Lung (tissue), 12 donors: ENCODE results near the gene CEPT1. TPM values are rescaled to one million over a fixed set of nuclear protein-coding genes. Genes with fewer than 3 reads are reported as not detected.

Experiments
- ATAC-seq: fragments of 200-7000 bp; cut with Tn5 transposase; one replicate; pipeline ENCODE4 v1.9.1; 2020; ENCODE audit warnings: moderate number of reproducible peaks; ENCODE audit not compliant: insufficient read depth, low FRiP score
- DNase-seq, 3 donors: peaks; one replicate each; pipeline ENCODE4 v3.0.0-alpha.2; 2013 to 2017
- H3K27ac ChIP-seq, 2 donors: one replicate each; pipeline ENCODE4 v1.5.1; 2013; ENCODE audit warnings: mild to moderate bottlenecking in 2 of 2, moderate library complexity in 2 of 2, control low read depth in 1 of 2, inconsistent platforms in 1 of 2, low read depth in 1 of 2, low read length in 1 of 2
- H3K27me3 ChIP-seq, 3 donors: one replicate each; pipeline ENCODE4 v1.5.1; 2013; ENCODE audit warnings: low read length in 2 of 3; ENCODE audit not compliant: control insufficient read depth in 3 of 3, insufficient read depth in 3 of 3
- H3K36me3 ChIP-seq, 4 donors: one replicate each; pipeline ENCODE4 v1.5.1; 2013; ENCODE audit warnings: low read length in 4 of 4, mild to moderate bottlenecking in 1 of 4, moderate library complexity in 1 of 4; ENCODE audit not compliant: control insufficient read depth in 4 of 4, insufficient read depth in 4 of 4
- H3K4me1 ChIP-seq, 5 donors: one replicate each; pipeline ENCODE4 v1.5.1; 2013; ENCODE audit warnings: low read length in 5 of 5, mild to moderate bottlenecking in 2 of 5, moderate library complexity in 1 of 5; ENCODE audit not compliant: control insufficient read depth in 5 of 5, insufficient read depth in 5 of 5
- H3K4me3 ChIP-seq: one replicate; pipeline ENCODE4 v1.5.1; 2013; ENCODE audit warnings: mild to moderate bottlenecking, control low read depth, moderate library complexity
- H3K9ac ChIP-seq, 2 donors: one replicate each; pipeline ENCODE4 v1.5.1; 2013; ENCODE audit warnings: low read length in 2 of 2, control low read depth in 1 of 2; ENCODE audit not compliant: insufficient read depth in 1 of 2
- H3K9me3 ChIP-seq, 4 donors: one replicate each; pipeline ENCODE4 v1.5.1; 2013; ENCODE audit warnings: low read length in 3 of 4, mild to moderate bottlenecking in 1 of 4, moderate library complexity in 1 of 4; ENCODE audit not compliant: control insufficient read depth in 4 of 4, insufficient read depth in 3 of 4
- CTCF ChIP-seq: IDR thresholded peaks from 2 replicates; pipeline ENCODE4 v1.5.1; 2012; ENCODE audit warnings: mild to moderate bottlenecking; ENCODE audit errors: control extremely low read depth, extremely low read depth
- WGBS, 2 donors: extraction: QIAGEN DNeasy Blood & Tissue Kit; methylation state at CpG; one replicate each; pipeline ENCODE4 v1.1.7; 2013; 5-methylcytosine and 5-hydroxymethylcytosine counted together
- polyA plus RNA-seq, 2 donors: library from polyadenylated mRNA; stranded (reverse); fragments of 200-250 nt; gene quantifications; one replicate each; pipeline ENCODE4 v1.2.1, GENCODE V29; 2013
- total RNA-seq, 2 donors: library from RNA; depleted of rRNA in 1 of 2; stranded (reverse); fragments of >200 nt in 1 of 2; gene quantifications; one replicate each; pipeline ENCODE4 v1.2.1, GENCODE V29; 2014 to 2021
- donor health status: control.
- donor health status: control.
- donor health status: Bipolar disorder and iron deficiency.
- donor health status: healthy.
- donor health status: DM: yes; HTN: yes; CAD: no.

The CEPT1 gene
- total and polyA plus RNA-seq, 4 donors, result 18.6 to 71.2 (median 26.2) TPM

GRCh38 chr1:111225091-111225490, 85.1 kb downstream of the CEPT1 start:
- ATAC-seq (no peak), DNase-seq (no peak)
- Histone ChIP-seq H3K9me3 (no peaks in the 10 kb centered on the region), H3K9ac (no peak overlapping the region), H3K4me1 (peaks cover 0 to 8% (median 0%) of the 10 kb centered on the region in 5 donors), H3K27ac (no peak overlapping the region), H3K27me3 (no peaks in the 10 kb centered on the region), H3K4me3 (no peak overlapping the region), H3K36me3 (no peaks in the 10 kb centered on the region)
- no peak for TF ChIP-seq CTCF

GRCh38 chr1:111225717-111226400, 85.8 kb downstream of the CEPT1 start:
- no peak overlapping the region for H3K9ac ChIP-seq
- H3K36me3 ChIP-seq, result no peaks in the 10 kb centered on the region
- H3K9me3 ChIP-seq, result no peaks in the 10 kb centered on the region
- ATAC-seq (no peak), DNase-seq (peak in 2 of 3 donors; percentile 33 to 43)
- no peak for TF ChIP-seq CTCF
- no peak overlapping the region for H3K27ac ChIP-seq
- no peak overlapping the region for H3K4me3 ChIP-seq
- 59 to 67% methylated on average over 6 of the region's 6 CpGs for WGBS, 2 donors
- H3K4me1 ChIP-seq, result peaks cover 0 to 8% (median 0%) of the 10 kb centered on the region in 5 donors
- no peaks in the 10 kb centered on the region for H3K27me3 ChIP-seq

- Histone ChIP-seq H3K27me3 (no peaks in the 10 kb centered on the region), H3K9ac (no peak within 1 kb of the TSS), H3K4me3 (no peak within 1 kb of the TSS), H3K36me3 (no peaks in the 10 kb centered on the region), H3K27ac (no peak within 1 kb of the TSS), H3K9me3 (no peaks in the 10 kb centered on the region), H3K4me1 (peaks cover 0 to 5% (median 0%) of the 10 kb centered on the region in 5 donors)
- DNase-seq, result no peak
- peak; percentile 51 for ATAC-seq
- 45 to 46% methylated on average over 3 of the region's 3 CpGs for WGBS, 2 donors
- no peak for TF ChIP-seq CTCF
Observed at GRCh38 chr1:111227434-111227833, 87.4 kb downstream of the CEPT1 start, which contains the start of gene CHI3L2. Gene CHI3L2 (plus strand): TSS chr1:111227713. CDS start chr1:111227730, 17 bp downstream.
